ENCODE results near the gene PLEKHA7. TPM values are rescaled to one million over a fixed set of nuclear protein-coding genes. Genes with fewer than 3 reads are reported as not detected.

The PLEKHA7 gene
- total RNA-seq, 1 donor from 2014 or later: 77.1 TPM

DNA sequence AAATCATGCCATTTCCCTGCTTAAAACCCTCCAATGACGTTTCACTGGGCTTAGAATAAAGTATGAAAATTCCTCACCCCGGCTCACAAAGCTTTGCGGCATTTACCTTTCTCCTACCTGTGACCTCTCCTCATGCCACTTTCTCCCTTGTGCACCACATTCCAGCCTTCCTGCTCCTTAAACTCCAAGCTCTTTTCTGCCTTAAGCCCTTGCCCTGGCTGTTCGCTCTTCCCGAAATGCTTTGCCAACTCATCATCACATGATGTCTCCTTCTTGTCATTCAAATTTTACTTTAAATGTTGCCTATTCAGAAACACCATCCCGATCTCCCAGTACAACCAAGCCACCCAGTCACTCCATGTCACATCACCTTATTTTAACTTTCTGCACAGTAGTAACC, 2.0 kb downstream of the PLEKHA7 start:
- DNase-seq (ENCODE audit: low spot score, unreplicated experiment): no peak
- no peaks in the 10 kb centered on the region for H3K9me3 Mint-ChIP-seq (ENCODE audit: low read depth)
- peaks cover 11% of the 10 kb centered on the region for H3K4me1 Mint-ChIP-seq (ENCODE audit: low read depth)
- H3K27me3 Mint-ChIP-seq: no peaks in the 10 kb centered on the region
- peaks cover 1% of the 10 kb centered on the region for H3K36me3 Mint-ChIP-seq (ENCODE audit: insufficient read depth)
- no peak for TF ChIP-seq CTCF (IDR thresholded peaks at IDR 0.05; ENCODE audit: unreplicated experiment)
- no peak overlapping the region for H3K27ac Mint-ChIP-seq
- no peak overlapping the region for H3K4me3 Mint-ChIP-seq (ENCODE audit: low read depth)

DNA sequence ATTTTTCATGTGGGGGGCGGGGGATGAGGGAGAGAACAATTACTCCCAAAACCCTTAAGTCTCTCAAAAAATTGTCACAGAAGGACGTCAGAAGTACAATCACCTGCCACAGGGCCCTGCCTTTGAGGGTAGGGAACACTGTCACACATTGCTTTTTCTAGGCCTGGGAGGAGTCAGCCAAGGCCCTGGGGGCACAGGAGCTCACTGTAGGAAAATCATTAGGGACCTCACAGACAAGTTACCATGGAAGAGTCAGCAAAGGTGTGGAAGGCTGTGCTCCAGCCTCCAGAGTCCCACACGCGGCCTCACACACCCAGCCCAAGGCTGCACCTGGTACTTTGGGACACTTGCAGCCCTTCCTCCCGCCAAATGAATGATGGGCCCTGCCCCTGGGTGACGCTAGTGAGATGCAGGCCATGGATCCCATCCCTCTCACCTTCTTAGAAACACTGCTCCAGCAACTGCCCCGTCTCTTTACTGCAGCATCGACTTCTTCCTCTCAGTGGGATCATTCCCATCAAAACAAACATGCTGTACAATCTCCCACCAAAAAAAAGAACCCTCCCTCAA, 3.3 kb downstream of the PLEKHA7 start:
- no peak for TF ChIP-seq CTCF (IDR thresholded peaks at IDR 0.05; ENCODE audit: unreplicated experiment)
- no peaks in the 10 kb centered on the region for H3K9me3 Mint-ChIP-seq (ENCODE audit: low read depth)
- peaks cover 9% of the 10 kb centered on the region for H3K4me1 Mint-ChIP-seq (ENCODE audit: low read depth)
- H3K27me3 Mint-ChIP-seq: no peaks in the 10 kb centered on the region
- no peak overlapping the region for H3K4me3 Mint-ChIP-seq (ENCODE audit: low read depth)
- no peak overlapping the region for H3K27ac Mint-ChIP-seq
- DNase-seq (ENCODE audit: low spot score, unreplicated experiment): no peak
- peaks cover 1% of the 10 kb centered on the region for H3K36me3 Mint-ChIP-seq (ENCODE audit: insufficient read depth)

DNA sequence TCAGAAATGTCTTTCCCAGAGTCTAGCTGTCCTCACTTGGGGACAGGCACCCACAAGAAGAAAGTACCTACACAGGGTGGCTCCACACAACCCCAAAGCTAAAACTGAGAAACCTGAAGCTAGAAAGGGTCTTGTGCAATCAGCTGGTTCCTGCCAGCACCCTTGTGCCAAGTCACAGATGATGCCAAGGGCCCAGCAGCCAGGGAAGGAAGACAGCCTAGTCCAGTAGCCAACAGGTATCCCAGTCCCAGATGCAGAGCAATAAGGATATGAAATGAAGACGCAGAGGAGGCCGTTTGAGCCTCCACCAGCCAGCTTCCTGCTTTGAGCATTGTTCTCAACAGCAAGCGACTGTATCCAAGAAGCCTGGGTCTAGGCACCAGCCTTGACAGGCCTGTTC, 6.1 kb downstream of the PLEKHA7 start:
- Mint-ChIP-seq H3K4me3 (ENCODE audit: low read depth) (no peak overlapping the region), H3K9me3 (ENCODE audit: low read depth) (no peaks in the 10 kb centered on the region), H3K27ac (peak overlapping the region; percentile 34), H3K4me1 (ENCODE audit: low read depth) (peaks cover 7% of the 10 kb centered on the region), H3K27me3 (no peaks in the 10 kb centered on the region), H3K36me3 (ENCODE audit: insufficient read depth) (peaks cover 5% of the 10 kb centered on the region)
- DNase-seq (ENCODE audit: low spot score, unreplicated experiment): no peak
- TF ChIP-seq CTCF (IDR thresholded peaks at IDR 0.05; ENCODE audit: unreplicated experiment): no peak

- DNase-seq (ENCODE audit: low spot score, unreplicated experiment): no peak
- Mint-ChIP-seq H3K9me3 (ENCODE audit: low read depth) (no peaks in the 10 kb centered on the region), H3K27me3 (no peaks in the 10 kb centered on the region), H3K36me3 (ENCODE audit: insufficient read depth) (peaks cover 5% of the 10 kb centered on the region), H3K27ac (no peak overlapping the region), H3K4me3 (ENCODE audit: low read depth) (no peak overlapping the region), H3K4me1 (ENCODE audit: low read depth) (peaks cover 7% of the 10 kb centered on the region)
- no peak for TF ChIP-seq CTCF (IDR thresholded peaks at IDR 0.05; ENCODE audit: unreplicated experiment)
Observed at GRCh38 chr11:17005646-17006045, 8.6 kb downstream of the PLEKHA7 start.

GRCh38 chr11:17004486-17005148, 9.6 kb downstream of the PLEKHA7 start:
- Mint-ChIP-seq H3K27me3 (no peaks in the 10 kb centered on the region), H3K9me3 (ENCODE audit: low read depth) (no peaks in the 10 kb centered on the region)
- TF ChIP-seq CTCF (IDR thresholded peaks at IDR 0.05; ENCODE audit: unreplicated experiment): no peak

More at GRCh38 chr11:17004486-17005148, 9.6 kb downstream of the PLEKHA7 start:
- Mint-ChIP-seq H3K36me3 (ENCODE audit: insufficient read depth) (peaks cover 5% of the 10 kb centered on the region), H3K4me3 (ENCODE audit: low read depth) (no peak overlapping the region), H3K4me1 (ENCODE audit: low read depth) (peaks cover 9% of the 10 kb centered on the region), H3K27ac (peak overlapping the region; percentile 24)
- no peak for DNase-seq (ENCODE audit: low spot score, unreplicated experiment)
